Small intestine (tissue), 7 donors: ENCODE results near the gene CBX7. TPM values are rescaled to one million over a fixed set of nuclear protein-coding genes. Genes with fewer than 3 reads are reported as not detected.
"Not testable (repeated sequence)": the region's sequence is repeated elsewhere in the genome, so short reads cannot be mapped to it uniquely, and the experiment has no call there.

Experiments
- DNase-seq, 2 donors: peaks; one replicate each; pipeline versions ENCODE4 v3.0.0 to v3.0.0-alpha.2; 2013
- FAIRE-seq: peaks from 2 replicates; lab custom pipeline; 2012; peaks lifted over from hg19 to GRCh38; lab: Jason Lieb, UNC
- H3K27ac ChIP-seq, 3 donors: one replicate each; pipeline ENCODE4 v1.5.1; 2013; ENCODE audit warnings: low read length in 2 of 3, mild to moderate bottlenecking in 2 of 3, control low read depth in 1 of 3, inconsistent platforms in 1 of 3, low read depth in 1 of 3, moderate library complexity in 1 of 3
- H3K27me3 ChIP-seq, 3 donors: one replicate each; pipeline ENCODE4 v1.6.1; 2013; ENCODE audit warnings: low read length in 3 of 3, inconsistent platforms in 1 of 3; ENCODE audit not compliant: control insufficient read depth in 3 of 3, insufficient read depth in 3 of 3
- H3K36me3 ChIP-seq, 3 donors: one replicate each; pipeline ENCODE4 v1.6.1; 2013; ENCODE audit warnings: low read length in 3 of 3, inconsistent platforms in 1 of 3, low read depth in 1 of 3, mild to moderate bottlenecking in 1 of 3, moderate library complexity in 1 of 3; ENCODE audit not compliant: control insufficient read depth in 3 of 3, insufficient read depth in 2 of 3
- H3K4me1 ChIP-seq, 3 donors: one replicate each; pipeline ENCODE4 v1.6.1; 2013; ENCODE audit warnings: low read length in 2 of 3, inconsistent platforms in 1 of 3, low read depth in 1 of 3, mild to moderate bottlenecking in 1 of 3, moderate library complexity in 1 of 3; ENCODE audit not compliant: control insufficient read depth in 3 of 3, insufficient read depth in 2 of 3
- H3K4me3 ChIP-seq, 3 donors: one replicate each; pipeline ENCODE4 v1.5.1; 2013; ENCODE audit warnings: low read length in 3 of 3, control low read depth in 1 of 3, inconsistent platforms in 1 of 3, low read depth in 1 of 3, mild to moderate bottlenecking in 1 of 3, moderate library complexity in 1 of 3
- H3K9me3 ChIP-seq, 2 donors: one replicate each; pipeline ENCODE4 v1.6.1; 2013; ENCODE audit warnings: low read depth in 1 of 2, low read length in 1 of 2; ENCODE audit not compliant: control insufficient read depth in 2 of 2, insufficient read depth in 1 of 2
- WGBS, 3 donors: extraction: QIAGEN DNeasy Blood & Tissue Kit; methylation state at CpG; one replicate each; pipeline ENCODE4 v1.1.7; 2013; 5-methylcytosine and 5-hydroxymethylcytosine counted together
- polyA plus RNA-seq, 4 donors: library from polyadenylated mRNA; stranded (reverse) in 3 of 4; unstranded in 1 of 4; fragments of 200-250 nt in 3 of 4; fragments of 120-200 nt in 1 of 4; gene quantifications; one replicate each; pipeline versions ENCODE4 v1.2.1 to v1.2.3, GENCODE V29; 2013
- donor health status: healthy with polysubstance abuse.
- donor health status: control.
- donor health status: control.
- donor health status: Bipolar disorder and iron deficiency.
- donor health status: healthy.

The CBX7 gene
- polyA plus RNA-seq, 4 donors, result 9.8 to 29.8 (median 21.2) TPM

GRCh38 chr22:39172265-39173049, 20.0 kb upstream of the CBX7 start:
- Histone ChIP-seq H3K27me3 (peaks cover 0 to 21% (median 0%) of the 10 kb centered on the region in 3 donors), H3K4me1 (peaks cover 0 to 26% (median 3%) of the 10 kb centered on the region in 3 donors)
- not testable (repeated sequence) for H3K4me3 ChIP-seq, DNase-seq, H3K9me3 ChIP-seq, H3K36me3 ChIP-seq, FAIRE-seq, H3K27ac ChIP-seq
- 71 to 85% (median 77%) methylated on average over 10 to 11 of the region's 11 CpGs for WGBS, 3 donors

GRCh38 chr22:39171623-39172264, 19.3 kb upstream of the CBX7 start:
- peak overlapping the region in 1 of 3 donors; percentile 22 for H3K27ac ChIP-seq
- no peaks in the 10 kb centered on the region for H3K9me3 ChIP-seq
- no peak for DNase-seq
- H3K4me1 ChIP-seq, result peaks cover 0 to 26% (median 3%) of the 10 kb centered on the region in 3 donors
- peaks cover 0 to 19% (median 0%) of the 10 kb centered on the region in 3 donors for H3K27me3 ChIP-seq
- no peak overlapping the region for H3K4me3 ChIP-seq
- no peaks in the 10 kb centered on the region for H3K36me3 ChIP-seq
- FAIRE-seq, result no peak
- 61 to 78% (median 73%) methylated on average over 16 to 17 of the region's 17 CpGs for WGBS, 3 donors

- no peak overlapping the region for H3K4me3 ChIP-seq
- peaks cover 0 to 2% of the 10 kb centered on the region in 2 donors for H3K9me3 ChIP-seq
- no peaks in the 10 kb centered on the region for H3K36me3 ChIP-seq
- no peak for FAIRE-seq
- peak overlapping the region in 1 of 3 donors; percentile 22 for H3K27ac ChIP-seq
- whole genome bisulfite sequencing, 3 donors, result 19 to 26% (median 22%) methylated on average over 27 to 28 of the region's 28 CpGs
- H3K4me1 ChIP-seq, result peaks cover 0 to 21% (median 3%) of the 10 kb centered on the region in 3 donors
- peaks cover 0 to 17% (median 0%) of the 10 kb centered on the region in 3 donors for H3K27me3 ChIP-seq
- peak; percentile 71 to 87 for DNase-seq
Observed at GRCh38 chr22:39170825-39171622, 18.5 kb upstream of the CBX7 start.

GRCh38 chr22:39169797-39170466, 17.5 kb upstream of the CBX7 start:
- H3K36me3 ChIP-seq, result no peaks in the 10 kb centered on the region
- peaks cover 0 to 2% of the 10 kb centered on the region in 2 donors for H3K9me3 ChIP-seq
- H3K4me3 ChIP-seq, result no peak overlapping the region
- H3K4me1 ChIP-seq, result peaks cover 0 to 11% (median 3%) of the 10 kb centered on the region in 3 donors
- H3K27ac ChIP-seq, result no peak overlapping the region
- WGBS, 3 donors, result 41 to 63% (median 47%) methylated on average over 8 of the region's 8 CpGs
- peaks cover 0 to 8% (median 0%) of the 10 kb centered on the region in 3 donors for H3K27me3 ChIP-seq
- FAIRE-seq (no peak), DNase-seq (no peak)

GRCh38 chr22:39166547-39166946, 14.1 kb upstream of the CBX7 start:
- Histone ChIP-seq H3K36me3 (no peaks in the 10 kb centered on the region), H3K4me1 (peaks cover 0 to 3% (median 0%) of the 10 kb centered on the region in 3 donors), H3K27me3 (no peaks in the 10 kb centered on the region), H3K9me3 (peaks cover 0 to 5% of the 10 kb centered on the region in 2 donors), H3K27ac (no peak overlapping the region), H3K4me3 (no peak overlapping the region)
- WGBS, 3 donors, result 88 to 94% (median 92%) methylated on average over 5 of the region's 5 CpGs
- DNase-seq (no peak), FAIRE-seq (no peak)

- not testable (repeated sequence) for FAIRE-seq, DNase-seq, H3K27ac ChIP-seq, H3K4me3 ChIP-seq, H3K9me3 ChIP-seq, H3K36me3 ChIP-seq
- H3K27me3 ChIP-seq, result peaks cover 0 to 37% (median 3%) of the 10 kb centered on the region in 3 donors
- 79 to 89% (median 82%) methylated on average over 8 of the region's 8 CpGs for WGBS, 3 donors
- peaks cover 0 to 11% (median 2%) of the 10 kb centered on the region in 3 donors for H3K4me1 ChIP-seq
Observed at GRCh38 chr22:39156093-39156492, 3.6 kb upstream of the CBX7 start.

GRCh38 chr22:39155421-39155820, 2.9 kb upstream of the CBX7 start:
- H3K9me3 ChIP-seq, result no peaks in the 10 kb centered on the region
- FAIRE-seq (no peak), DNase-seq (no peak)
- H3K4me3 ChIP-seq, result no peak overlapping the region
- no peak overlapping the region for H3K27ac ChIP-seq
- peaks cover 0 to 37% (median 3%) of the 10 kb centered on the region in 3 donors for H3K27me3 ChIP-seq
- peaks cover 0 to 11% (median 2%) of the 10 kb centered on the region in 3 donors for H3K4me1 ChIP-seq
- H3K36me3 ChIP-seq, result peaks cover 0 to 2% (median 0%) of the 10 kb centered on the region in 3 donors
- 84 to 87% (median 84%) methylated on average over 18 of the region's 18 CpGs for WGBS, 3 donors
